HEK293 (cell line): ENCODE measurements around the gene HOXA3.
A peak's percentile ranks its signal among the peaks of the same experiment; 100 is the strongest.

Experiments used
- GLI2 ChIP-seq: fragments of 450-650 bp; formaldehyde crosslinking; IDR thresholded peaks from 2 replicates; pipeline ENCODE4; 2017; ENCODE audit warnings: missing biosample characterization, missing genetic modification characterization, low read depth, borderline replicate concordance
- INSM2 ChIP-seq: fragments of 450-650 bp; formaldehyde crosslinking; IDR thresholded peaks from 2 replicates; pipeline ENCODE4 v1.5.1; 2016; ENCODE audit warnings: missing biosample characterization, missing genetic modification characterization
- MEIS1 ChIP-seq: sonication (generic); formaldehyde crosslinking; IDR thresholded peaks from 2 replicates; pipeline ENCODE4 v1.8.1; 2022; ENCODE audit warnings: missing genetic modification reagents, mild to moderate bottlenecking, borderline replicate concordance
- PRDM6 ChIP-seq: fragments of 450-650 bp; formaldehyde crosslinking; IDR thresholded peaks from 2 replicates; pipeline ENCODE4 v1.5.1; 2017; ENCODE audit warnings: missing biosample characterization, missing genetic modification characterization
- TCF7L2 ChIP-seq: IDR thresholded peaks from 2 replicates; pipeline ENCODE4 v1.6.1; 2011; ENCODE audit warnings: low read depth, mild to moderate bottlenecking, inconsistent platforms, low read length, moderate library complexity, borderline replicate concordance
- ZBTB1 ChIP-seq: fragments of 450-650 bp; formaldehyde crosslinking; IDR thresholded peaks from 2 replicates; pipeline ENCODE4 v1.5.1; 2016; ENCODE audit warnings: missing biosample characterization, missing genetic modification characterization
- ZBTB17 ChIP-seq: fragments of 450-650 bp; formaldehyde crosslinking; IDR thresholded peaks from 2 replicates; pipeline ENCODE4 v1.5.1; 2016; ENCODE audit warnings: missing biosample characterization, missing genetic modification characterization
- ZBTB7A ChIP-seq: fragments of 450-650 bp; formaldehyde crosslinking; IDR thresholded peaks from 2 replicates; pipeline ENCODE4 v1.5.1; 2016; ENCODE audit warnings: low read depth, missing biosample characterization, missing genetic modification characterization
- ZIC2 ChIP-seq: fragments of 450-650 bp; formaldehyde crosslinking; IDR thresholded peaks from 2 replicates; pipeline ENCODE4 v1.5.1; 2016; ENCODE audit warnings: missing biosample characterization, missing genetic modification characterization
- ZNF132 ChIP-seq: fragments of 450-650 bp; formaldehyde crosslinking; IDR thresholded peaks from 2 replicates; pipeline ENCODE4 v1.5.1; 2017; ENCODE audit warnings: missing biosample characterization, missing genetic modification characterization, borderline replicate concordance
- ZNF140 ChIP-seq: fragments of 450-650 bp; formaldehyde crosslinking; IDR thresholded peaks from 2 replicates; pipeline ENCODE4 v1.5.1; 2016; ENCODE audit warnings: missing biosample characterization, missing genetic modification characterization
- ZNF16 ChIP-seq: fragments of 450-650 bp; formaldehyde crosslinking; IDR thresholded peaks from 2 replicates; pipeline ENCODE4 v1.5.1; 2016; ENCODE audit warnings: low read depth, missing biosample characterization, missing genetic modification characterization
- ZNF174 ChIP-seq: fragments of 450-650 bp; formaldehyde crosslinking; IDR thresholded peaks from 2 replicates; pipeline ENCODE4 v1.5.0; 2017; ENCODE audit warnings: missing biosample characterization, mild to moderate bottlenecking, missing genetic modification characterization
- ZNF19 ChIP-seq: fragments of 450-650 bp; formaldehyde crosslinking; IDR thresholded peaks from 2 replicates; pipeline ENCODE4; 2016; ENCODE audit warnings: missing biosample characterization, missing genetic modification characterization, low read depth
- ZNF24 ChIP-seq: fragments of 450-650 bp; formaldehyde crosslinking; IDR thresholded peaks from 2 replicates; pipeline ENCODE4 v1.5.1; 2016; ENCODE audit warnings: missing biosample characterization, missing genetic modification characterization
- ZNF426 ChIP-seq: fragments of 450-650 bp; formaldehyde crosslinking; IDR thresholded peaks from 2 replicates; pipeline ENCODE4 v1.5.1; 2017; ENCODE audit warnings: missing biosample characterization, missing genetic modification characterization, mild to moderate bottlenecking, inconsistent platforms, moderate library complexity
- ZNF501 ChIP-seq: fragments of 450-650 bp; formaldehyde crosslinking; IDR thresholded peaks from 2 replicates; pipeline ENCODE4 v1.5.1; 2016; ENCODE audit warnings: missing biosample characterization, missing genetic modification characterization
- ZNF510 ChIP-seq: fragments of 450-650 bp; formaldehyde crosslinking; IDR thresholded peaks from 2 replicates; pipeline ENCODE4 v1.5.1; 2018; ENCODE audit warnings: mild to moderate bottlenecking, missing genetic modification characterization, missing biosample characterization; ENCODE audit not compliant: insufficient replicate concordance
- ZNF585B ChIP-seq: fragments of 450-650 bp; formaldehyde crosslinking; IDR thresholded peaks from 2 replicates; pipeline ENCODE4 v1.5.1; 2016; ENCODE audit warnings: missing biosample characterization, missing genetic modification characterization
- ZNF629 ChIP-seq: fragments of 450-650 bp; formaldehyde crosslinking; IDR thresholded peaks from 2 replicates; pipeline ENCODE4 v1.5.1; 2017; ENCODE audit warnings: missing biosample characterization, missing genetic modification characterization
- ZNF639 ChIP-seq: fragments of 450-650 bp; formaldehyde crosslinking; IDR thresholded peaks from 2 replicates; pipeline ENCODE4 v1.5.1; 2016; ENCODE audit warnings: missing biosample characterization, missing genetic modification characterization
- ZNF701 ChIP-seq: fragments of 450-650 bp; formaldehyde crosslinking; IDR thresholded peaks from 2 replicates; pipeline ENCODE4 v1.5.1; 2016; ENCODE audit warnings: missing biosample characterization, missing genetic modification characterization
- ZNF792 ChIP-seq: fragments of 450-650 bp; formaldehyde crosslinking; IDR thresholded peaks from 2 replicates; pipeline ENCODE4 v1.5.1; 2016; ENCODE audit warnings: missing biosample characterization, missing genetic modification characterization
- ZSCAN23 ChIP-seq: fragments of 450-650 bp; formaldehyde crosslinking; IDR thresholded peaks from 2 replicates; pipeline ENCODE4 v1.5.1; 2016; ENCODE audit warnings: missing biosample characterization, missing genetic modification characterization
- ZSCAN30 ChIP-seq: fragments of 450-650 bp; IDR thresholded peaks from 2 replicates; pipeline ENCODE4 v1.5.1; 2018; ENCODE audit warnings: missing biosample characterization, mild to moderate bottlenecking, missing genetic modification characterization, moderate library complexity
- ZSCAN5A ChIP-seq: fragments of 450-650 bp; formaldehyde crosslinking; IDR thresholded peaks from 2 replicates; pipeline ENCODE4 v1.5.1; 2016; ENCODE audit warnings: missing biosample characterization, missing genetic modification characterization

Gene HOXA3

GRCh38 chr7:27115221-27116026 is 37.0 kb downstream of the HOXA3 start (continued):
- TF ChIP-seq ZNF24 (tag by site-specific recombination) (peak; percentile 68; the same call in 1 of the 2 replicates), TCF7L2 (peak; percentile 93), ZIC2 (peak; percentile 33; the same call in 1 of the 2 replicates), ZNF140 (tag by site-specific recombination) (no peak), ZNF585B (tag by site-specific recombination) (no peak), ZNF19 (tag by site-specific recombination) (no peak), ZNF426 (tag by site-specific recombination) (no peak), ZNF510 (tag by site-specific recombination) (no peak), ZSCAN23 (tag by site-specific recombination) (0 out of 2 replicates have a peak, but pooled peaks have one; percentile 31), ZBTB17 (peak; percentile 42; the same call in 1 of the 2 replicates), ZNF629 (peak; percentile 75), ZNF174 (tag by site-specific recombination) (no peak), ZSCAN5A (tag by site-specific recombination) (no peak), ZNF639 (tag by site-specific recombination) (0 out of 2 replicates have a peak, but pooled peaks have one; percentile 36), ZNF132 (tag by site-specific recombination) (no peak), ZNF501 (tag by site-specific recombination) (0 out of 2 replicates have a peak, but pooled peaks have one; percentile 33), PRDM6 (tag by site-specific recombination) (peak; percentile 97), INSM2 (tag by site-specific recombination) (peak; percentile 89), MEIS1 (CRISPR knock-in tag) (peak; percentile 92), ZSCAN30 (tag by site-specific recombination) (peak; percentile 79), GLI2 (peak; percentile 82; the same call in 1 of the 2 replicates), ZNF16 (tag by site-specific recombination) (no peak), ZBTB1 (tag by site-specific recombination) (no peak), ZBTB7A (no peak), ZNF792 (no peak), ZNF701 (no peak)
